OCI-LY3 (cell line): Measurements from ENCODE around the gene HIP1R.

ENCODE experiments used
- EZH2phosphoT487 ChIP-seq: fragments of 200-600 bp; shearing (Covaris generic); IDR thresholded peaks from 2 replicates; pipeline ENCODE4 v1.6.1; 2018; ENCODE audit warnings: antibody characterized with exemption, mixed run types, low read depth
- TF ChIP-seq, protein P1 (sequence below): fragments of 200-600, 300-600 bp; sonication (generic); IDR thresholded peaks from 2 replicates; pipeline ENCODE4 v1.5.1; 2014; ENCODE audit warnings: antibody characterized with exemption, low read length, low read depth

DNA sequence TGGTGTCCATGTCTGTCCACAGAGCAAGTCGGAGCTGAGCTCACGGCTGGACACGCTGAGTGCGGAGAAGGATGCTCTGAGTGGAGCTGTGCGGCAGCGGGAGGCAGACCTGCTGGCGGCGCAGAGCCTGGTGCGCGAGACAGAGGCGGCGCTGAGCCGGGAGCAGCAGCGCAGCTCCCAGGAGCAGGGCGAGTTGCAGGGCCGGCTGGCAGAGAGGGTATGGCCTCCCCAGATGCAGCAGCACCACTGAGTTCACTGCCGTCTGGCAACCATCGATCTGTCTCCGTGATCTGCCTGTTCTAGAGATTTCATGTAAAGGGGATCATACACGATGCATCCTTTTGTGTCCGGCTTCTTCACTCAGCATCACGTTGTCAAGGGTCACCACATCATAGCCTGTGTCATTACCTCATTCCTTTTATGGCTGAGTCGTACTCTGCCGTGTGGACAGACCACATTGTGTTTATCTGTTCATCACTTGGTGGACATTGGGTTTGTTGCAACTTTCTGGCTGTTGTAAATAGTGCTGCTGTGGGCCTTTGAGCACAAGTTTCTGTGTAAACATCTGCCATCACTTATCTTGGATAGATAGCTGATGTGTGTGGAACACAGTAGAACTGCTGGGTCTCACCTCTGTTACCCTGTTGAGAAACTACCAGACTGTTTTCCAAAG, 21.9 kb downstream of the HIP1R start:
- TF ChIP-seq, protein P1, sequence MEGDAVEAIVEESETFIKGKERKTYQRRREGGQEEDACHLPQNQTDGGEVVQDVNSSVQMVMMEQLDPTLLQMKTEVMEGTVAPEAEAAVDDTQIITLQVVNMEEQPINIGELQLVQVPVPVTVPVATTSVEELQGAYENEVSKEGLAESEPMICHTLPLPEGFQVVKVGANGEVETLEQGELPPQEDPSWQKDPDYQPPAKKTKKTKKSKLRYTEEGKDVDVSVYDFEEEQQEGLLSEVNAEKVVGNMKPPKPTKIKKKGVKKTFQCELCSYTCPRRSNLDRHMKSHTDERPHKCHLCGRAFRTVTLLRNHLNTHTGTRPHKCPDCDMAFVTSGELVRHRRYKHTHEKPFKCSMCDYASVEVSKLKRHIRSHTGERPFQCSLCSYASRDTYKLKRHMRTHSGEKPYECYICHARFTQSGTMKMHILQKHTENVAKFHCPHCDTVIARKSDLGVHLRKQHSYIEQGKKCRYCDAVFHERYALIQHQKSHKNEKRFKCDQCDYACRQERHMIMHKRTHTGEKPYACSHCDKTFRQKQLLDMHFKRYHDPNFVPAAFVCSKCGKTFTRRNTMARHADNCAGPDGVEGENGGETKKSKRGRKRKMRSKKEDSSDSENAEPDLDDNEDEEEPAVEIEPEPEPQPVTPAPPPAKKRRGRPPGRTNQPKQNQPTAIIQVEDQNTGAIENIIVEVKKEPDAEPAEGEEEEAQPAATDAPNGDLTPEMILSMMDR, result no peak
- TF ChIP-seq EZH2phosphoT487, result no peak
